ACC112 (cell line): ENCODE data around the gene ENO3.

Experiments
- H2AFZ ChIP-seq: fragments of 200-600 bp; sonication (generic); one replicate; pipeline ENCODE4 v1.6.0; 2017; ENCODE audit warnings: antibody characterized with exemption, low read length; ENCODE audit not compliant: unreplicated experiment
- H3K27ac ChIP-seq: fragments of 200-600 bp; sonication (generic); 2 replicates; pipeline ENCODE4 v1.5.1; 2014; ENCODE audit warnings: low read depth, mild to moderate bottlenecking, antibody characterized with exemption, low read length, moderate library complexity
- H3K27me3 ChIP-seq: fragments of 200-600 bp; sonication (generic); 2 replicates; pipeline ENCODE4 v1.6.1; 2014; ENCODE audit warnings: mild to moderate bottlenecking, antibody characterized with exemption, low read length, moderate library complexity, mixed read lengths; ENCODE audit not compliant: insufficient read depth
- H3K36me3 ChIP-seq: fragments of 200-600 bp; sonication (generic); 2 replicates; pipeline ENCODE4 v1.6.1; 2016; ENCODE audit warnings: mild to moderate bottlenecking, antibody characterized with exemption, low read length, moderate library complexity, mixed read lengths; ENCODE audit not compliant: insufficient read depth
- H3K4me1 ChIP-seq: fragments of 200-600 bp; sonication (generic); one replicate; pipeline ENCODE4 v1.6.1; 2016; ENCODE audit warnings: low read length, mixed read lengths; ENCODE audit not compliant: insufficient read depth, unreplicated experiment, control insufficient read depth
- H3K4me3 ChIP-seq: fragments of 200-600 bp; sonication (generic); 2 replicates; pipeline ENCODE4 v1.5.1; 2014; ENCODE audit warnings: mild to moderate bottlenecking, low read depth, low read length
- H3K79me2 ChIP-seq: fragments of 200-600 bp; sonication (generic); one replicate; pipeline ENCODE4 v1.6.0; 2016; ENCODE audit warnings: low read length; ENCODE audit not compliant: control insufficient read depth, unreplicated experiment, insufficient read depth

ENO3 gene

DNA sequence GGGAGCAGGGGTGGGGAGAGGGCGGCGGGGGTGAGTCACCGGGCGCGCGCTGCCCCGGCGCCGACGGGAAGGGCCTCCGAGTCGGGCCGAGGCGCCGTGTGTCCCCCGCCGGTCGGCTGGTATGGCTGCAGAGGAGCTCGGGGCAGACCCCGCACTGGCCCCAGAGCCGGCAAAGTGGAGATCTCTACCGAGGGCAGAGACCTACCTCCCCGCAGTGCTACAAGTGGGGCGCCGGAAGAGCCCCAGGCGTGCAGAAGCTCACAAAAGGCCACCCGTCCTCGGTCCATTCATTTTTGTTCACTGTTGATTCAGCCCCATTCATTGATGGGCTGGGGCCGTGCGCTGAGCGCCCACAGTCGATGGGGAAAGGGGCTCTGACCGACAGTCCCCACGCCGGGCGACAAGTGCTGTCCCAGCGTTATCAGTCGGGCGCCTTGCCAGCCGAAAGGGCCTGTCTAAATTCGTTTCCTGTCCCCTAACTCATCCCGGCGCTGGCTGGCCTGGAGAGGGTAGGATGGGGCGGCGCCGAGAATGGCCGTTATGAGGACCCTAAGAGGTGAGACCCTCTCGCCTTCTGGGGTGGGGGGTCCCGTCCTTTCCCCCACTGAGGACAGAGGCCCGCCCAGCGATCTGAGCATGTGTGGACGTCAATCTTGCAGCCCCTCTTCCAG, 709 bp upstream of the ENO3 start:
- no peaks in the 10 kb centered on the region for H3K27me3 ChIP-seq
- peaks cover 31% of the 10 kb centered on the region for H3K79me2 ChIP-seq
- peak overlapping the region; percentile 90 for H3K4me3 ChIP-seq
- H2AFZ ChIP-seq = peak overlapping the region; percentile 42
- peak overlapping the region; percentile 94 for H3K27ac ChIP-seq
- peaks cover 16% of the 10 kb centered on the region; the same call in 1 of the 2 replicates for H3K36me3 ChIP-seq
- peaks cover 35% of the 10 kb centered on the region for H3K4me1 ChIP-seq

DNA sequence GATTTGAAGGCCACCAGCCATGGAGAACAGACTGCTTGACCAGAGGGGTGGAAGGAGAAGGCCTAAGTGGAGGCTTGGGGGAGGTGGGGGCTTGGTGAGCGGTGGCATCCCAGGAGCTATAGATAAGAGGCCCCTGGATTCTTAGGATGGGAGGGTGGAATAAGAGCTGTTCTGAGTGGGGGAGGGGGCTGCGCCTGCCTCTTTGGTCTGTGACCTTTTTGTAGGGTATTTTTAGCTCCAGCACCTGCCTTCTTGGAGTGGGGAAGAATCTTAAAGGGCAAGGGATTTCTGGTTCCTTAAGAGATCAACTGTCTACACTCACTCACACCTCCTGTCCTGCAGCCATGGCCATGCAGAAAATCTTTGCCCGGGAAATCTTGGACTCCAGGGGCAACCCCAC, 567 bp downstream of the ENO3 start:
- Histone ChIP-seq H2AFZ (no peak overlapping the region), H3K27me3 (no peaks in the 10 kb centered on the region), H3K4me3 (no peak overlapping the region), H3K27ac (no peak overlapping the region), H3K4me1 (peaks cover 24% of the 10 kb centered on the region), H3K79me2 (peaks cover 19% of the 10 kb centered on the region), H3K36me3 (peaks cover 12% of the 10 kb centered on the region; the same call in 1 of the 2 replicates)

DNA sequence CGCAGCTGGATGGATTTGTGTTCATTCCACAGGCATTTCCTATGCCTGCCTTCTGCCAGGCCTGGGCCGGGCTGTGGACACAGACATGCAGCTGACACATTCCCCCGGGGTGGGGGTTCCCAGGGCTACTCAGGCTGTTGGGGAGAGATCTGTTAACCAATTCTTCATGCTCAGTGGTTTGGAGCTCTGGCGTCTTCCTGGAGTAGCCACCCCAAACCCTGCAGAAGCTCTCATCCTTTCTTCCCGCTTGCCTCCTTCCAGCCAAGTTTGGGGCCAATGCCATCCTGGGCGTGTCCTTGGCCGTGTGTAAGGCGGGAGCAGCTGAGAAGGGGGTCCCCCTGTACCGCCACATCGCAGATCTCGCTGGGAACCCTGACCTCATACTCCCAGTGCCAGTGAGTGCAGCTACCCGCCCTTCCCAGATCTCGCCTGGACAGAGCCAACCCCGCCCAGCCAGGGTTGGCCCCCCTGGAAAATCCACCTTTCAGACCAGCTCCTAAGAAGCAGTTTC, 2.6 kb downstream of the ENO3 start:
- Histone ChIP-seq H2AFZ (no peak overlapping the region), H3K27ac (peak overlapping the region; percentile 31), H3K4me3 (no peak overlapping the region), H3K36me3 (no peaks in the 10 kb centered on the region), H3K79me2 (no peaks in the 10 kb centered on the region), H3K4me1 (peaks cover 24% of the 10 kb centered on the region), H3K27me3 (no peaks in the 10 kb centered on the region)

DNA sequence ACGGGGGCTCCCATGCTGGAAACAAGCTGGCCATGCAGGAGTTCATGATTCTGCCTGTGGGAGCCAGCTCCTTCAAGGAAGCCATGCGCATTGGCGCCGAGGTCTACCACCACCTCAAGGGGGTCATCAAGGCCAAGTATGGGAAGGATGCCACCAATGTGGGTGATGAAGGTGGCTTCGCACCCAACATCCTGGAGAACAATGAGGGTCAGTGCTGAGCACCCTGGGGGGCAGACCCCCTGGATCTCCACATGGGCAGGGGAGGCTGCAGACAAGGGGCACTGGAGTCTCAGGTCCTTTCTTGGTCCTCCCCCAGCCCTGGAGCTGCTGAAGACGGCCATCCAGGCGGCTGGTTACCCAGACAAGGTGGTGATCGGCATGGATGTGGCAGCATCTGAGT, 4.2 kb downstream of the ENO3 start:
- Histone ChIP-seq H3K27ac (no peak overlapping the region), H3K79me2 (no peaks in the 10 kb centered on the region), H3K27me3 (no peaks in the 10 kb centered on the region), H2AFZ (no peak overlapping the region), H3K4me3 (no peak overlapping the region), H3K4me1 (peaks cover 24% of the 10 kb centered on the region), H3K36me3 (0 out of 2 replicates have a peak, but pooled peaks cover 4% of the 10 kb centered on the region)

DNA sequence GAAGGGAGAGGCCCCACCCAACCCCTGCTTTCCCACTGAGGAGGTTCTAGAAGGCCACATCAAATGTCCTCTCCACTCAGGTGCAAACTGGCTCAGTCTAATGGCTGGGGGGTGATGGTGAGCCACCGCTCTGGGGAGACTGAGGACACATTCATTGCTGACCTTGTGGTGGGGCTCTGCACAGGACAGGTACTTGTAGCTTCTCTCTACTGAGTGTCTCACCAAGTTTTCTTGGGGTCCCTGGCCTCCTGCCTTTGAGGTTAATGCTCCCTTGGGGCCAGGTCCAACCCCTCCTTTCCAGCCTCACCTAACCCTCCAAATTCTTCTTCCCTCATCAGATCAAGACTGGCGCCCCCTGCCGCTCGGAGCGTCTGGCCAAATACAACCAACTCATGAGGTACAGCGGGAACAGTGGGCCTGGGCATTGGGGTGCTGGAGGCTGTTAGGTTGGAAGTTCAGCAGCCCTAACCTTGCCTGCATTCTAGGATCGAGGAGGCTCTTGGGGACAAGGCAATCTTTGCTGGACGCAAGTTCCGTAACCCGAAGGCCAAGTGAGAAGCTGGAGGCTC, 5.7 kb downstream of the ENO3 start:
- H3K27ac ChIP-seq = no peak overlapping the region

DNA sequence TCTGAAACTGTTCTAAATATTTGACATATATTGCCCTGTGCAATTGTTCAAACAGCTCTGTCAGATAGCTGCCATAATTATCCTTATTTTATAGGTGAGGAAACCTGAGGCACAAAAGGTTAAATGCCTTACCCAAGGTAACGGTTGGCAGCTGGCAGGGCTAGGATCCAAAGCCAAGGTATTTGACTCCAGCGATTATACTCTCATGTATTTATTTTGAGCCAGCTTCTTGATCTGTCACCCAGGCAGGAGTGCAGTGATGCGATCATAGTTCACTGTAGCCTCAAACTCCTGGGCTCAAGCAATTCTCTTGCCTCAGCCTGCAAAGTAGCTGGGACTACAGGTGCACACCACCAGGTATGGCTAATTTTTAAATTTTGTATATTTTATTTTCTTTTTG, 7.2 kb downstream of the ENO3 start:
- no peak overlapping the region for H3K27ac ChIP-seq
- H3K79me2 ChIP-seq = no peaks in the 10 kb centered on the region
- H3K4me3 ChIP-seq = no peak overlapping the region
- no peak overlapping the region for H2AFZ ChIP-seq
- 0 out of 2 replicates have a peak, but pooled peaks cover 4% of the 10 kb centered on the region for H3K36me3 ChIP-seq
- H3K4me1 ChIP-seq = peaks cover 12% of the 10 kb centered on the region
- H3K27me3 ChIP-seq = no peaks in the 10 kb centered on the region

More for the DNA sequence above, 5.7 kb downstream of the ENO3 start:
- H3K27me3 ChIP-seq = no peaks in the 10 kb centered on the region
- H3K4me1 ChIP-seq = peaks cover 16% of the 10 kb centered on the region
- no peak overlapping the region for H3K4me3 ChIP-seq
- H3K36me3 ChIP-seq = 0 out of 2 replicates have a peak, but pooled peaks cover 4% of the 10 kb centered on the region
- H2AFZ ChIP-seq = no peak overlapping the region
- H3K79me2 ChIP-seq = no peaks in the 10 kb centered on the region

DNA sequence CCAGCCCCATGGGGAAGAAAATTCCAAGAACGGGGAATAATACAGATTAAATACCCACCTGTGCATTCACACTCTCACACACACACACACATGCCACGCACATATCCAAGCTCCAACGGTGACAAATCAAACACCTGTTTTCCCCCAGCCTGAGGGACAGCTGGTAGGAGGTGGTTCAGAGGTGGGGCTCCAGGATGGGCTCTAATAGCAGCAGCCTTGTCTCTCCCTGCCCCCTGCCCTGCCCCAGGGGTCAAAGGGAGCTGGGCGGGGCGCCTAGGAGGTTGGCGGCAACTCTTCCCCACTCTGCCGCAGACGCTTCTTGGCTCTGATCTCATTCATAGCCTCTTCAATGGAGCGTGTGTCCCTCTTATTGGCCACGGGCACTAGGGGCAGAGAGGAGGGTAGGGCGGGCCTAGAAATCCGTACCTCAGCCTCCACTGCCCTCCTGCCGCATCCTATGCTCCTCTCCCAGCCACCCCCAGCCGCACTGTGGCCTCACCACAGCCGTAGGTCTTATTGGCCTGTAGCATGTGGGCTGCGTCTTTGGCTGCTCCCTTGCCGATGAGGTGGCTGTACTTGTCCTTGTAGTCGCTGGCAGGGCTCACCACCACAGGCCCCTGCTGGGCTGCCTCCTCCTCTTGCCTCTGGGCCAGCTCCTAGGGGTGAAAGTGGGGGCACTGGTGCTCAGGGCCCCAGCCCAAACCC, 8.5 kb downstream of the ENO3 start:
- no peaks in the 10 kb centered on the region for H3K27me3 ChIP-seq
- 0 out of 2 replicates have a peak, but pooled peaks cover 4% of the 10 kb centered on the region for H3K36me3 ChIP-seq
- no peaks in the 10 kb centered on the region for H3K4me1 ChIP-seq
- H3K79me2 ChIP-seq = no peaks in the 10 kb centered on the region
- H3K4me3 ChIP-seq = no peak overlapping the region
- H2AFZ ChIP-seq = no peak overlapping the region
- no peak overlapping the region for H3K27ac ChIP-seq

DNA sequence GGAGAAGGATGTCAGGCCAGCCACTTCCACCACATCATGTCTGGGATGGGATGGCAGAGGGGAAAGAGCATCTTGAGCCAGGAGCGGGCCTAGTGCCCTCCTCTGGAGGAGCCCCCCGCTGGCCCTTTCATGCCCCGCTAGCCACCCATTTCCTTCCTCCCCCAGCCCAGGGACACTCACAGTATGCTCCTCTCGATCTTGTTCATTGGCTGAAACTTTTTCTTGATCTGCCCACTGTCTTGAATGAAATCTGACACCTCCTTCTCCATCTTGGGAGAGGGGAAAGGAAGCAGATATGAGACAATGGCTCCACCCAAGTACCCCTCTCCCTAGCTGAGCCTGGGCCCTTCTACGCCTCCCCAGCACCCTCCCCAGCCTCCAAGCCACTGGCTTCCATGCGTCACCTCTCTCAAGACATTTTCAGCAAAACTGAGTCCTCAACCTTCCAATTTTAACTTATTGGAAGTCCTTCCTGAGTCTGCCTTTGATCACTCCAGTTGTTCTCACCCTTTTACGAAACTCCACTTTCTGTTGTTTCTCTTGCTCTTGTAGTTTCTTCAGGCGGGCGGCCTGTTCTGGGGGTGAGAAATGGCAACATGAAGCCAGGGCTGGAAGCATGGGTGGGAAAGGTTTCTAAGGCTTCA, 9.5 kb downstream of the ENO3 start:
- Histone ChIP-seq H3K4me1 (no peaks in the 10 kb centered on the region), H3K4me3 (no peak overlapping the region), H3K79me2 (peaks cover 4% of the 10 kb centered on the region), H3K36me3 (peaks cover 7% of the 10 kb centered on the region; the same call in 1 of the 2 replicates), H2AFZ (no peak overlapping the region), H3K27ac (no peak overlapping the region), H3K27me3 (no peaks in the 10 kb centered on the region)

DNA sequence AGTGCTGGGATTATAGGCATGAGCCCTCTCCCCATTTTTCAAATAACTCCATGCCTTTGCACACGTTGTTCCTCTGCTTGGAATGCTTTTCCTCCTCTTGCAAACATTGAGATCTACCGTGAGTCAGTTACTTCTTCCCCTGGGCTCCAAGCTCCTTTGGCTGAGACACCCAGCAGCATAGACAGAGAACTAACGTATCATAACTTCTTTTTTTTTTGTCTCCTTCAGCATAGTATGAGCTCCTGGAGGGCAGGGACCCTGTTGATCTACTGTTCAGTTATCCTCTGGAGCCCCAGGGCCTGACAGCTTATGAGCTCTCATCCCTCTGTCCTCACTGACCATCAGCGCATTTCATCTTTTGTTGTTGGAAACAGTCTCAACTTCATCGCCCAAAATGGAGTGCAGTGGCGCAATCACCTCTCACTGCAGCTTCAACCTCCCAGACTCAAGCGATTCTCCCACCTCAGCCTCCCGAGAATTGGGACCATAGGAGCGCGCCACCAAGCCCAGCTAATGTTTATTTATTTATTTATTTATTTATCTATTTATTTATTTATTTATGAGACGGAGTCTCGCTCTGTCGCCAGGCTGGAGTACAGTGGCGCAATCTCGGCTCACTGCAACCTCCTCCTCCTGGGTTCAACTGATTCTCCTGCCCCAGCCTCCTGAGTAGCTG, 14.5 kb downstream of the ENO3 start:
- H3K36me3 ChIP-seq = peaks cover 13% of the 10 kb centered on the region
- peaks cover 14% of the 10 kb centered on the region for H3K4me1 ChIP-seq
- H3K27ac ChIP-seq = peak overlapping the region; percentile 97; the same call in 1 of the 2 replicates
- H3K27me3 ChIP-seq = no peaks in the 10 kb centered on the region
- no peak overlapping the region for H3K4me3 ChIP-seq
- no peak overlapping the region for H2AFZ ChIP-seq
- peaks cover 29% of the 10 kb centered on the region for H3K79me2 ChIP-seq
